Activated CD8-positive, alpha-beta T cell treated with anti-CD3 and anti-CD28 coated beads for 36 hours (primary cell): ENCODE measurements around the gene MS4A8. TPM values are rescaled to one million over a fixed set of nuclear protein-coding genes. Genes with fewer than 3 reads are reported as not detected.

ENCODE experiments used
- ATAC-seq: fragments of 200-7000 bp; cut with Tn5 transposase; one replicate; pipeline ENCODE4 v1.10.0; 2021; ENCODE audit warnings: mild to moderate bottlenecking, moderate library complexity
- CTCF ChIA-PET: fragments of 350-600 bp; sonication (Branson Sonifier 250); formaldehyde crosslinking; loops from one replicate; lab custom pipeline; 2021; ENCODE audit warnings: antibody characterized with exemption; lab: Charles Lee
- POLR2A ChIA-PET: fragments of 350-600 bp; sonication (Branson Sonifier 250); formaldehyde crosslinking; loops from one replicate; lab custom pipeline; 2021; ENCODE audit warnings: antibody characterized with exemption; lab: Charles Lee
- DNase-seq: peaks from one replicate; pipeline ENCODE4 v3.0.0-alpha.2; 2020
- H3K27ac Mint-ChIP-seq: one replicate; pipeline ENCODE4 v1.8.0; 2021; ENCODE audit warnings: mild to moderate bottlenecking, mixed read lengths
- H3K27me3 Mint-ChIP-seq: one replicate; pipeline ENCODE4 v1.8.0; 2021; ENCODE audit warnings: mixed read lengths
- H3K36me3 Mint-ChIP-seq: one replicate; pipeline ENCODE4 v1.8.0; 2021; ENCODE audit warnings: low read depth, mixed read lengths
- H3K4me1 Mint-ChIP-seq: one replicate; pipeline ENCODE4 v1.8.0; 2021; ENCODE audit warnings: low read depth, mixed read lengths
- H3K4me3 Mint-ChIP-seq: one replicate; pipeline ENCODE4 v1.8.0; 2021; ENCODE audit warnings: mild to moderate bottlenecking, moderate library complexity, mixed read lengths
- H3K9me3 Mint-ChIP-seq: one replicate; pipeline ENCODE4 v1.8.0; 2021; ENCODE audit warnings: mixed read lengths
- CTCF ChIP-seq: fragments of 200-600 bp; IDR thresholded peaks from one replicate; pipeline ENCODE4 v1.8.0; 2022; ENCODE audit warnings: antibody characterized with exemption, mild to moderate bottlenecking
- intact Hi-C: fragments of 100-400 bp; cut with micrococcal nuclease; formaldehyde crosslinking; loops from one replicate; pipeline ENCODE4 v1.10.0; 2022
- total RNA-seq, 2 experiments: library from RNA; stranded (reverse); gene quantifications; one replicate each; pipeline ENCODE4 v1.2.3, GENCODE V29; 2021

The MS4A8 gene
- total RNA-seq, 2 experiments from 2014 or later = not detected

GRCh38 chr11:60718524-60719316 lies 19.3 kb downstream of the MS4A8 start:
- Mint-ChIP-seq H3K27me3 (peaks cover 4% of the 10 kb centered on the region), H3K4me3 (no peak overlapping the region)

GRCh38 chr11:60719391-60719790 lies 20.0 kb downstream of the MS4A8 start:
- Mint-ChIP-seq H3K4me3 (no peak overlapping the region), H3K9me3 (no peaks in the 10 kb centered on the region), H3K27me3 (peaks cover 5% of the 10 kb centered on the region), H3K27ac (no peak overlapping the region), H3K36me3 (no peaks in the 10 kb centered on the region), H3K4me1 (no peaks in the 10 kb centered on the region)
- CTCF ChIA-PET = no interaction called here
- ATAC-seq = no peak
- no peak for DNase-seq
- TF ChIP-seq CTCF = no peak
- POLR2A ChIA-PET = no interaction called here
- intact Hi-C loops = no loop called here

More at GRCh38 chr11:60718524-60719316, 19.3 kb downstream of the MS4A8 start:
- ATAC-seq (no peak), DNase-seq (no peak)
- ChIA-PET POLR2A (no interaction called here), CTCF (interaction anchor here (1.5 kb wide), 1 partner anchor 17 kb away, joined by 4 read pairs; no protein-coding TSS in a partner anchor)
- no peak overlapping the region for H3K27ac Mint-ChIP-seq
- intact Hi-C loops = no loop called here
- no peaks in the 10 kb centered on the region for H3K9me3 Mint-ChIP-seq
- H3K36me3 Mint-ChIP-seq = no peaks in the 10 kb centered on the region
- H3K4me1 Mint-ChIP-seq = no peaks in the 10 kb centered on the region
- TF ChIP-seq CTCF = no peak

GRCh38 chr11:60720460-60720859 lies 21.0 kb downstream of the MS4A8 start:
- CTCF ChIA-PET = no interaction called here
- Mint-ChIP-seq H3K36me3 (no peaks in the 10 kb centered on the region), H3K27me3 (peaks cover 5% of the 10 kb centered on the region), H3K4me3 (no peak overlapping the region), H3K4me1 (no peaks in the 10 kb centered on the region), H3K9me3 (no peaks in the 10 kb centered on the region), H3K27ac (no peak overlapping the region)
- POLR2A ChIA-PET = no interaction called here
- TF ChIP-seq CTCF = no peak
- DNase-seq (no peak), ATAC-seq (no peak)
- intact Hi-C loops = no loop called here

- Mint-ChIP-seq H3K4me1 (no peaks in the 10 kb centered on the region), H3K36me3 (no peaks in the 10 kb centered on the region), H3K4me3 (no peak within 1 kb of the TSS), H3K27me3 (peaks cover 17% of the 10 kb centered on the region), H3K9me3 (no peaks in the 10 kb centered on the region), H3K27ac (no peak within 1 kb of the TSS)
- POLR2A ChIA-PET = no interaction called here
- CTCF ChIA-PET = interaction anchor here (1.0 kb wide), 1 partner anchor 23 kb away, joined by 3 read pairs; no protein-coding TSS in a partner anchor
- no peak for TF ChIP-seq CTCF
- ATAC-seq (no peak), DNase-seq (no peak)
- intact Hi-C loops = no loop called here
Observed at GRCh38 chr11:60724420-60724819, 25.0 kb downstream of the MS4A8 start, which contains the start of gene MS4A18. MS4A18 (plus strand) TSS chr11:60724720.

GRCh38 chr11:60725592-60725991 lies 26.2 kb downstream of the MS4A8 start:
- no peaks in the 10 kb centered on the region for H3K36me3 Mint-ChIP-seq
- peaks cover 18% of the 10 kb centered on the region for H3K27me3 Mint-ChIP-seq
- H3K27ac Mint-ChIP-seq = no peak overlapping the region
- POLR2A ChIA-PET = no interaction called here
- no peak for TF ChIP-seq CTCF
- H3K9me3 Mint-ChIP-seq = no peaks in the 10 kb centered on the region
- ATAC-seq = no peak
- H3K4me1 Mint-ChIP-seq = no peaks in the 10 kb centered on the region
- no peak overlapping the region for H3K4me3 Mint-ChIP-seq
- DNase-seq = no peak
- CTCF ChIA-PET = interaction anchor here (1.0 kb wide), 1 partner anchor 14 kb away, joined by 3 read pairs; no protein-coding TSS in a partner anchor
- intact Hi-C loops = no loop called here
